HUES6 (cell line): ENCODE results near the gene MYLK4.
A peak's percentile ranks its signal among the peaks of the same experiment; 100 is the strongest.

Experiments
- H3K27ac ChIP-seq: 2 replicates; pipeline ENCODE4 v1.7.0; 2013; ENCODE audit warnings: low read depth, mild to moderate bottlenecking, low read length, inconsistent platforms
- H3K27me3 ChIP-seq: 2 replicates; pipeline ENCODE4 v1.6.1; 2013; ENCODE audit warnings: low read length; ENCODE audit not compliant: control insufficient read depth, insufficient read depth
- H3K36me3 ChIP-seq: 2 replicates; pipeline ENCODE4 v1.6.1; 2013; ENCODE audit warnings: low read length; ENCODE audit not compliant: control insufficient read depth, insufficient read depth
- H3K4me1 ChIP-seq: 2 replicates; pipeline ENCODE4 v1.6.1; 2013; ENCODE audit warnings: low read length; ENCODE audit not compliant: control insufficient read depth, insufficient read depth
- H3K4me3 ChIP-seq: 2 replicates; pipeline ENCODE4 v1.5.1; 2013; ENCODE audit warnings: low read depth, low read length
- H3K9ac ChIP-seq: one replicate; pipeline ENCODE4 v1.6.1; 2013; ENCODE audit warnings: mild to moderate bottlenecking, low read length
- H3K9me3 ChIP-seq: 2 replicates; pipeline ENCODE4 v1.6.1; 2013; ENCODE audit warnings: low read depth, low read length; ENCODE audit not compliant: control insufficient read depth, insufficient read depth

The MYLK4 gene

GRCh38 chr6:2777249-2777648, 26.5 kb upstream of the MYLK4 start:
- Histone ChIP-seq H3K36me3 (peaks cover 81% of the 10 kb centered on the region), H3K27ac (no peak overlapping the region), H3K9me3 (no peaks in the 10 kb centered on the region), H3K4me1 (no peaks in the 10 kb centered on the region), H3K27me3 (no peaks in the 10 kb centered on the region), H3K4me3 (no peak overlapping the region), H3K9ac (no peak overlapping the region)

DNA sequence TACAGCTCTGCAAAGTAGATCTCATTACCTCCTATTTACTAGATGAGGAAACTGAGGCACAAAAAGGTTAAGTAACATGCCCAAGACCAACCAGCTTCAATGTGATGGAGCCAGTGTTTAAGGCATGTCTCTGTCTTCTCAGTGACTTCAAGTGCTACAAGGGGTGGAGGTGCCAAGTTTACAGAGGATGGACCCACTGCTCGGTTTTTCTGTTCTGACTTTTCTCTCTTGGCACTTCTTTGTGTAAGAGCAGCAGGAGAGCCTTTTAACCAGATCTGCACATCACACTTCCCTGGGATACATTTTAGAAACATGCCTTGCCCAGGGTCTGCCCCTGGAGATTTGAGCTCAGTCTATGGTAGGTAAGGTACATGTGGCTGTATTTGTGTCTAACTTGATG, 24.3 kb upstream of the MYLK4 start:
- H3K27me3 ChIP-seq: no peaks in the 10 kb centered on the region
- H3K27ac ChIP-seq: no peak overlapping the region
- no peak overlapping the region for H3K4me3 ChIP-seq
- H3K4me1 ChIP-seq: peaks cover 5% of the 10 kb centered on the region
- no peaks in the 10 kb centered on the region for H3K9me3 ChIP-seq
- H3K9ac ChIP-seq: no peak overlapping the region
- peaks cover 75% of the 10 kb centered on the region for H3K36me3 ChIP-seq

DNA sequence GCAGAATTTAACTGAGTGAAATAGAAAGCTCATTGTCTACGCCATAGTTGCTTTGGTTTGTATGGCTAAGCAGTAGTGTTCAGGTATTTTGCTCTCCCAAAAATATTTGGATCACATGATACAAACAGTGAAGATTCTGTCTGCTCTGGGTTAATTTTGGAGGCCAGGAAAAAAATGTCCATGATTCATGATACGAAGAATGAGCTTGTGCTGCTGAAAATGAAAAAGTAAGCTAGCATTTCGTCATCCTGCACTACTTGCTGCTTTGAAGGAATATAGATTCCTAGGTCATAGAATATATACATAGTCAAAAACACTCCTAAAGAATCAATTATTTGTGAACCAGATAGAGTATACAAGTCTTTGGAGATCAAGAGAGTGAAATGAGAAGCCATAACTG, 22.7 kb upstream of the MYLK4 start:
- Histone ChIP-seq H3K9ac (no peak overlapping the region), H3K27ac (no peak overlapping the region), H3K4me1 (peaks cover 15% of the 10 kb centered on the region), H3K36me3 (peaks cover 61% of the 10 kb centered on the region), H3K27me3 (no peaks in the 10 kb centered on the region), H3K4me3 (no peak overlapping the region), H3K9me3 (no peaks in the 10 kb centered on the region)

GRCh38 chr6:2772840-2773239, 22.1 kb upstream of the MYLK4 start:
- Histone ChIP-seq H3K27me3 (no peaks in the 10 kb centered on the region), H3K4me1 (peaks cover 19% of the 10 kb centered on the region), H3K36me3 (peaks cover 60% of the 10 kb centered on the region), H3K9me3 (no peaks in the 10 kb centered on the region), H3K27ac (no peak overlapping the region), H3K4me3 (no peak overlapping the region), H3K9ac (no peak overlapping the region)

DNA sequence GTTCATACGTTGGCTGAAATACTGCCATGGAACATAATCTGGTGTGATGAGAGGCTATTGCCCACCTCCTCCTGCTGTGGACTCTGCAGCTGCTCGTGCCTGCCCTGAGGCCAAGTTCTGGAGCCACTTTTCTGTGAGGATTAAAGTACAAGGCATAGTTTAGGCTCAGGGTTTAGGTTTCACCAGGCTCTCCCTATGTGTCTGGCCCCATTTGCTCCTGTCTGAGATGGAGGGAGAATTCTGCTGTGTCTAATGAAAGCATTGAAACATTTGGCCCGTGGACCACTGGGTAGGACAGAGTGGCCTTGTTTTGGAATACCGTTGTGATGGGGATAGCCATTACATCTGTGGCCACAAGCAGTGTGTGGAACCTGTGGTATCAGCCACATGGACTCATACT, 20.4 kb upstream of the MYLK4 start:
- H3K4me1 ChIP-seq: peaks cover 28% of the 10 kb centered on the region
- no peaks in the 10 kb centered on the region for H3K9me3 ChIP-seq
- H3K36me3 ChIP-seq: peaks cover 49% of the 10 kb centered on the region
- no peak overlapping the region for H3K9ac ChIP-seq
- H3K4me3 ChIP-seq: no peak overlapping the region
- no peaks in the 10 kb centered on the region for H3K27me3 ChIP-seq
- H3K27ac ChIP-seq: no peak overlapping the region

DNA sequence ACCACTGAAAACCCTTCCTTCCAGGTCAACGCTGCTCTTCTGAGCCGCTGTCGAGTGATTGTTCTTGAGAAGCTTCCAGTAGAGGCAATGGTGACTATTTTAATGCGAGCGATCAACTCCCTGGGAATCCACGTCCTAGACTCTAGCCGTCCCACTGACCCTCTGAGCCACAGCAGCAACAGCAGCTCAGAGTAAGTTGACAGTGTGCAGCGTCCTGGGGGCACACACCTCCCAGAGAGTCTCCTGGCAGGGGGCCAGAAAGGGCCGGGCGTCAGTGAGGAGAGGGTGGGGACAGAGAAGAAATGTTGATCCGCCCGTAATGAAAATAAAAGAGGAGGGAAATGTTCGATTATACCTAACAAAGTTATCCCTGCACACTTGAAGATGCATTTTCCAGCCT, 19.4 kb upstream of the MYLK4 start:
- no peak overlapping the region for H3K4me3 ChIP-seq

DNA sequence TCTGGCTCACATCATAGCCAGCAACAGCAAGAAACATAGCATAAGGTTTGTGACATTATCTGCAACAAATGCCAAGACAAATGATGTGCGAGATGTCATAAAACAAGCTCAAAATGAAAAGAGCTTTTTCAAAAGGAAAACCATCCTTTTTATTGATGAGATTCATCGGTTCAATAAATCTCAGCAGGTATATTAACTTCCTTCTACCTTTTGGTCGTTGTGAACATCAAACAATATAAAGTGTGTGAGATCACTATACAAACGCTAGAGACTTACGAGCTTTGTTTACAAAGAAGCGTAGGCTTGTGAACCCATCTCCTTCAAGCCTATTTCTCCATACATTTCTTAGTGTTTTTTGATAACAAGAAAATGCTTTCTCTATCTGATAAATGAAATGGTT, 18.0 kb upstream of the MYLK4 start:
- no peaks in the 10 kb centered on the region for H3K9me3 ChIP-seq
- H3K4me1 ChIP-seq: peaks cover 28% of the 10 kb centered on the region
- H3K27me3 ChIP-seq: no peaks in the 10 kb centered on the region
- H3K4me3 ChIP-seq: no peak overlapping the region
- peaks cover 31% of the 10 kb centered on the region for H3K36me3 ChIP-seq
- H3K27ac ChIP-seq: no peak overlapping the region
- H3K9ac ChIP-seq: no peak overlapping the region

More for the DNA sequence above, 19.4 kb upstream of the MYLK4 start:
- Histone ChIP-seq H3K36me3 (peaks cover 45% of the 10 kb centered on the region), H3K4me1 (peaks cover 28% of the 10 kb centered on the region), H3K27me3 (no peaks in the 10 kb centered on the region), H3K9ac (no peak overlapping the region), H3K27ac (no peak overlapping the region), H3K9me3 (no peaks in the 10 kb centered on the region)

GRCh38 chr6:2767657-2768524, 17.2 kb upstream of the MYLK4 start:
- H3K27me3 ChIP-seq: no peaks in the 10 kb centered on the region
- H3K4me3 ChIP-seq: peak overlapping the region; percentile 99
- H3K9me3 ChIP-seq: no peaks in the 10 kb centered on the region
- H3K4me1 ChIP-seq: peaks cover 28% of the 10 kb centered on the region
- peaks cover 23% of the 10 kb centered on the region for H3K36me3 ChIP-seq
- peak overlapping the region; percentile 4 for H3K9ac ChIP-seq
- H3K27ac ChIP-seq: no peak overlapping the region

- Histone ChIP-seq H3K9me3 (no peaks in the 10 kb centered on the region), H3K9ac (peak overlapping the region; percentile 93), H3K36me3 (peaks cover 14% of the 10 kb centered on the region), H3K27me3 (no peaks in the 10 kb centered on the region), H3K27ac (no peak overlapping the region), H3K4me1 (peaks cover 28% of the 10 kb centered on the region), H3K4me3 (peak overlapping the region; percentile 99)
Observed at GRCh38 chr6:2766767-2767656, 16.3 kb upstream of the MYLK4 start.

DNA sequence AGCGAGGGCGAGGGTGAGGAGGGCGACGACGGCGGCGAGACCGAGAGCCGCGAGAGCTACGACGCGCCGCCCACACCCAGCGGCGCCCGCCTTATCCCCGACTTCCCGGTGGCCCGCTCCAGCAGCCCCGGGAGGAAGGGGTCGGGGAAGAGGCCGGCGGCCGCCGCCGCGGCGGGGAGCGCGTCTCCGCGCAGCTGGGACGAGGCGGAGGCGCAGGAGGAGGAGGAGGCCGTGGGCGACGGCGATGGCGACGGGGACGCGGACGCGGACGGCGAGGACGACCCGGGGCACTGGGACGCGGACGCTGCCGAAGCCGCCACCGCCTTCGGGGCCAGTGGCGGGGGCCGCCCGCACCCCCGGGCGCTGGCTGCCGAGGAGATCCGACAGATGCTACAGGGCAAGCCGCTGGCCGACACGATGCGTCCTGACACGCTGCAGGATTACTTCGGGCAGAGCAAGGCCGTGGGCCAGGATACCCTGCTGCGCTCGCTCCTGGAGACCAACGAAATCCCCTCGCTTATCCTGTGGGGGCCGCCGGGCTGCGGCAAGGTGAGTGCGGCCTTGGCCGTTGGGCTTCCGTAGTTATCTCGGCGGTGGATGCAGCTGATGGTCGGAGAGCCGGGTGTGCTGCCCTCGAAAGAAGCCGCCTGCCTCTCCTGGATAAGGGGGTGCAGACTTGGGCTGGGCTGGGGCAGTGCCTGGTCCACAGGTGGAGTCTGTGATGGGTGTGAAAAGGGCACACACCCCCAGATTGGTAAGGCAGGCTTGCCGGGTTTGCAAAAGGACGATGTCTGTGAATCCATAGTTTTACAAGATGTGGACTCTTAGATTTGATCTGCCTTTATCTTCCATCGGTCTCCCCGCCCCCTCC, 15.4 kb upstream of the MYLK4 start:
- Histone ChIP-seq H3K36me3 (peaks cover 7% of the 10 kb centered on the region), H3K4me1 (peaks cover 28% of the 10 kb centered on the region), H3K4me3 (peak overlapping the region; percentile 99), H3K27me3 (no peaks in the 10 kb centered on the region), H3K9ac (peak overlapping the region; percentile 93), H3K27ac (peak overlapping the region; percentile 80; the same call in 1 of the 2 replicates), H3K9me3 (no peaks in the 10 kb centered on the region)
